ENCODE measurements around the gene DOK3. TPM values are rescaled to one million over a fixed set of nuclear protein-coding genes. Genes with fewer than 3 reads are reported as not detected.

The DOK3 gene
- total RNA-seq, 1 donor: 2.6 TPM

- H3K4me3 ChIP-seq (ENCODE audit: low read depth, low read length): no peak overlapping the region
- no peak for TF ChIP-seq CTCF (IDR thresholded peaks at IDR 0.05; ENCODE audit: insufficient read depth, low read depth, low read length)
- DNase-seq (ENCODE audit: low read depth): no peak
Observed at GRCh38 chr5:177475563-177476427, 33.8 kb downstream of the DOK3 start.

GRCh38 chr5:177474846-177475562, 34.6 kb downstream of the DOK3 start:
- DNase-seq (ENCODE audit: low read depth): no peak
- H3K4me3 ChIP-seq (ENCODE audit: low read depth, low read length): no peak overlapping the region
- no peak for TF ChIP-seq CTCF (IDR thresholded peaks at IDR 0.05; ENCODE audit: insufficient read depth, low read depth, low read length)

- DNase-seq (ENCODE audit: low read depth): peak; percentile 35
- no peak for TF ChIP-seq CTCF (IDR thresholded peaks at IDR 0.05; ENCODE audit: insufficient read depth, low read depth, low read length)
- H3K4me3 ChIP-seq (ENCODE audit: low read depth, low read length): no peak overlapping the region
Observed at GRCh38 chr5:177474002-177474476, 35.6 kb downstream of the DOK3 start.

- DNase-seq (ENCODE audit: low read depth): peak; percentile 45
- peak within 1 kb of the TSS; percentile 87 for H3K4me3 ChIP-seq (ENCODE audit: low read depth, low read length)
- TF ChIP-seq CTCF (IDR thresholded peaks at IDR 0.05; ENCODE audit: insufficient read depth, low read depth, low read length): no peak
Observed at GRCh38 chr5:177473443-177474001, 36.1 kb downstream of the DOK3 start, which contains the start of gene DBN1. TSS of gene DBN1 (minus strand) at chr5:177473634. CDS start at chr5:177473521, 113 bp downstream.

- peak overlapping the region; percentile 87 for H3K4me3 ChIP-seq (ENCODE audit: low read depth, low read length)
- TF ChIP-seq CTCF (IDR thresholded peaks at IDR 0.05; ENCODE audit: insufficient read depth, low read depth, low read length): no peak
- DNase-seq (ENCODE audit: low read depth): peak; percentile 19
Observed at GRCh38 chr5:177472460-177473442, 36.9 kb downstream of the DOK3 start.

Data from fibroblast of villous mesenchyme (primary cell).